Stomach smooth muscle (tissue), 2 donors: ENCODE measurements around the gene HPN.
A peak's percentile ranks its signal among the peaks of the same experiment; 100 is the strongest.

Source experiments
- H3K27ac ChIP-seq: one replicate; pipeline ENCODE4 v1.7.0; 2013; ENCODE audit warnings: mild to moderate bottlenecking, low read length, inconsistent platforms
- H3K27me3 ChIP-seq, 2 donors: one replicate each; pipeline ENCODE4 v1.7.0; 2013; ENCODE audit warnings: low read length in 2 of 2; ENCODE audit not compliant: insufficient read depth in 2 of 2, control insufficient read depth in 1 of 2
- H3K36me3 ChIP-seq, 2 donors: one replicate each; pipeline ENCODE4 v1.7.0; 2013; ENCODE audit warnings: low read length in 2 of 2; ENCODE audit not compliant: control insufficient read depth in 2 of 2, insufficient read depth in 2 of 2
- H3K4me1 ChIP-seq: one replicate; pipeline ENCODE4 v1.7.0; 2013; ENCODE audit warnings: low read length; ENCODE audit not compliant: control insufficient read depth, insufficient read depth
- H3K4me3 ChIP-seq, 2 donors: one replicate each; pipeline ENCODE4 v1.7.0; 2013; ENCODE audit warnings: low read length in 2 of 2
- H3K9ac ChIP-seq, 2 donors: one replicate each; pipeline ENCODE4 v1.7.0; 2013; ENCODE audit warnings: low read length in 2 of 2, mild to moderate bottlenecking in 1 of 2
- H3K9me3 ChIP-seq, 2 donors: one replicate each; pipeline ENCODE4 v1.7.0; 2013; ENCODE audit warnings: low read length in 2 of 2; ENCODE audit not compliant: control insufficient read depth in 2 of 2
- donor health status: healthy.
- donor health status: Pancreatic carcinoma.

Gene HPN

GRCh38 chr19:35109395-35110112 lies 68.0 kb downstream of the HPN start:
- H3K9ac ChIP-seq = no peak overlapping the region
- no peaks in the 10 kb centered on the region for H3K4me1 ChIP-seq
- no peak overlapping the region for H3K27ac ChIP-seq
- H3K9me3 ChIP-seq = no peaks in the 10 kb centered on the region
- H3K36me3 ChIP-seq = no peaks in the 10 kb centered on the region
- no peak overlapping the region for H3K4me3 ChIP-seq
- peaks cover 0 to 4% of the 10 kb centered on the region in 2 donors for H3K27me3 ChIP-seq

GRCh38 chr19:35110974-35111373 lies 69.5 kb downstream of the HPN start:
- H3K4me3 ChIP-seq = no peak overlapping the region
- no peak overlapping the region for H3K27ac ChIP-seq

GRCh38 chr19:35112995-35113688 lies 71.6 kb downstream of the HPN start:
- no peak overlapping the region for H3K4me3 ChIP-seq
- H3K9me3 ChIP-seq = no peaks in the 10 kb centered on the region
- peaks cover 4 to 9% of the 10 kb centered on the region in 2 donors for H3K27me3 ChIP-seq
- H3K4me1 ChIP-seq = peaks cover 5% of the 10 kb centered on the region
- no peak overlapping the region for H3K27ac ChIP-seq
- H3K9ac ChIP-seq = no peak overlapping the region
- H3K36me3 ChIP-seq = no peaks in the 10 kb centered on the region

More at GRCh38 chr19:35110974-35111373, 69.5 kb downstream of the HPN start:
- Histone ChIP-seq H3K36me3 (no peaks in the 10 kb centered on the region), H3K4me1 (peaks cover 4% of the 10 kb centered on the region), H3K9ac (no peak overlapping the region), H3K27me3 (peaks cover 4 to 9% of the 10 kb centered on the region in 2 donors), H3K9me3 (no peaks in the 10 kb centered on the region)

GRCh38 chr19:35114353-35115176 lies 73.0 kb downstream of the HPN start:
- Histone ChIP-seq H3K9ac (peak overlapping the region in 1 of 2 donors; percentile 20), H3K4me1 (peaks cover 5% of the 10 kb centered on the region), H3K27me3 (peaks cover 4 to 6% of the 10 kb centered on the region in 2 donors), H3K4me3 (peak overlapping the region; percentile 40 to 65), H3K36me3 (no peaks in the 10 kb centered on the region), H3K9me3 (no peaks in the 10 kb centered on the region), H3K27ac (no peak overlapping the region)

- Histone ChIP-seq H3K9me3 (no peaks in the 10 kb centered on the region), H3K36me3 (no peaks in the 10 kb centered on the region), H3K9ac (no peak within 1 kb of the TSS), H3K27ac (no peak within 1 kb of the TSS), H3K4me3 (peak within 1 kb of the TSS; percentile 40 to 65), H3K27me3 (peaks cover 4 to 6% of the 10 kb centered on the region in 2 donors), H3K4me1 (peaks cover 5% of the 10 kb centered on the region)
Observed at GRCh38 chr19:35115177-35115951, 73.8 kb downstream of the HPN start, which contains the start of gene FXYD3. Gene FXYD3, plus strand, starts transcription at chr19:35115823. Its CDS starts 3,554 bp downstream, at chr19:35119377.
